ENCODE data around the gene HOMER2.
"Not testable (repeated sequence)": the region's sequence is repeated elsewhere in the genome, so short reads cannot be mapped to it uniquely, and the experiment has no call there.

Gene HOMER2

GRCh38 chr15:82830427-82831173, 121.9 kb downstream of the HOMER2 start:
- TF ChIP-seq CTCF (IDR thresholded peaks at IDR 0.05) = no peak
- H3K27ac ChIP-seq = no peak overlapping the region
- H3K4me1 ChIP-seq = no peaks in the 10 kb centered on the region
- H3K36me3 ChIP-seq (ENCODE audit: control insufficient read depth, insufficient read depth, low read length) = no peaks in the 10 kb centered on the region
- H3K9ac ChIP-seq = no peak overlapping the region
- H3K4me3 ChIP-seq (ENCODE audit: low read depth, low read length) = no peak overlapping the region
- H2AFZ ChIP-seq = no peak overlapping the region
- H3K4me2 ChIP-seq (ENCODE audit: low read length) = no peak overlapping the region
- no peaks in the 10 kb centered on the region for H3K9me3 ChIP-seq (ENCODE audit: control insufficient read depth, low read length)
- H3K79me2 ChIP-seq = no peaks in the 10 kb centered on the region
- no peaks in the 10 kb centered on the region for H3K27me3 ChIP-seq (ENCODE audit: control insufficient read depth, insufficient read depth, low read length)

GRCh38 chr15:82829234-82829633, 123.3 kb downstream of the HOMER2 start:
- H3K36me3 ChIP-seq (ENCODE audit: control insufficient read depth, insufficient read depth, low read length) = no peaks in the 10 kb centered on the region
- H3K9me3 ChIP-seq (ENCODE audit: control insufficient read depth, low read length) = no peaks in the 10 kb centered on the region
- no peaks in the 10 kb centered on the region for H3K4me1 ChIP-seq
- no peak for TF ChIP-seq CTCF (IDR thresholded peaks at IDR 0.05)
- no peak overlapping the region for H3K4me2 ChIP-seq (ENCODE audit: low read length)
- H3K79me2 ChIP-seq = no peaks in the 10 kb centered on the region
- H3K4me3 ChIP-seq (ENCODE audit: low read depth, low read length) = no peak overlapping the region
- H2AFZ ChIP-seq = no peak overlapping the region
- H3K27me3 ChIP-seq (ENCODE audit: control insufficient read depth, insufficient read depth, low read length) = no peaks in the 10 kb centered on the region
- H3K27ac ChIP-seq = no peak overlapping the region
- no peak overlapping the region for H3K9ac ChIP-seq

- H2AFZ ChIP-seq = no peak overlapping the region
- no peak overlapping the region for H3K9ac ChIP-seq
- no peaks in the 10 kb centered on the region for H3K36me3 ChIP-seq (ENCODE audit: control insufficient read depth, insufficient read depth, low read length)
- no peaks in the 10 kb centered on the region for H3K27me3 ChIP-seq (ENCODE audit: control insufficient read depth, insufficient read depth, low read length)
- no peak overlapping the region for H3K4me2 ChIP-seq (ENCODE audit: low read length)
- TF ChIP-seq CTCF (IDR thresholded peaks at IDR 0.05) = no peak
- no peaks in the 10 kb centered on the region for H3K79me2 ChIP-seq
- no peak overlapping the region for H3K4me3 ChIP-seq (ENCODE audit: low read depth, low read length)
- H3K27ac ChIP-seq = no peak overlapping the region
- H3K4me1 ChIP-seq = no peaks in the 10 kb centered on the region
- H3K9me3 ChIP-seq (ENCODE audit: control insufficient read depth, low read length) = no peaks in the 10 kb centered on the region
Observed at GRCh38 chr15:82828075-82828474, 124.4 kb downstream of the HOMER2 start.

- no peaks in the 10 kb centered on the region for H3K36me3 ChIP-seq (ENCODE audit: control insufficient read depth, insufficient read depth, low read length)
- no peak overlapping the region for H3K4me2 ChIP-seq (ENCODE audit: low read length)
- H3K9ac ChIP-seq = no peak overlapping the region
- no peak for TF ChIP-seq CTCF (IDR thresholded peaks at IDR 0.05)
- H3K27me3 ChIP-seq (ENCODE audit: control insufficient read depth, insufficient read depth, low read length) = no peaks in the 10 kb centered on the region
- no peak overlapping the region for H3K4me3 ChIP-seq (ENCODE audit: low read depth, low read length)
- no peaks in the 10 kb centered on the region for H3K79me2 ChIP-seq
- H2AFZ ChIP-seq = no peak overlapping the region
- no peak overlapping the region for H3K27ac ChIP-seq
- no peaks in the 10 kb centered on the region for H3K9me3 ChIP-seq (ENCODE audit: control insufficient read depth, low read length)
- no peaks in the 10 kb centered on the region for H3K4me1 ChIP-seq
Observed at GRCh38 chr15:82823049-82823448, 129.5 kb downstream of the HOMER2 start.

- H3K36me3 ChIP-seq (ENCODE audit: control insufficient read depth, insufficient read depth, low read length) = not testable (repeated sequence)
Observed at GRCh38 chr15:82821851-82822250, 130.7 kb downstream of the HOMER2 start.

GRCh38 chr15:82821396-82821795, 131.1 kb downstream of the HOMER2 start:
- not testable (repeated sequence) for H3K9me3 ChIP-seq (ENCODE audit: control insufficient read depth, low read length); H3K4me2 ChIP-seq (ENCODE audit: low read length); H3K36me3 ChIP-seq (ENCODE audit: control insufficient read depth, insufficient read depth, low read length); H3K4me1 ChIP-seq; H3K79me2 ChIP-seq; H3K4me3 ChIP-seq (ENCODE audit: low read depth, low read length); H2AFZ ChIP-seq; H3K27ac ChIP-seq; H3K9ac ChIP-seq; H3K27me3 ChIP-seq (ENCODE audit: control insufficient read depth, insufficient read depth, low read length)

More at GRCh38 chr15:82821851-82822250, 130.7 kb downstream of the HOMER2 start:
- not testable (repeated sequence) for H3K9ac ChIP-seq; H3K79me2 ChIP-seq; H3K4me1 ChIP-seq; H3K27ac ChIP-seq; H3K9me3 ChIP-seq (ENCODE audit: control insufficient read depth, low read length); H2AFZ ChIP-seq; H3K27me3 ChIP-seq (ENCODE audit: control insufficient read depth, insufficient read depth, low read length); H3K4me2 ChIP-seq (ENCODE audit: low read length); H3K4me3 ChIP-seq (ENCODE audit: low read depth, low read length)
